H1 (cell line): ENCODE results near the gene OR6V1. TPM values are rescaled to one million over a fixed set of nuclear protein-coding genes. Genes with fewer than 3 reads are reported as not detected.

Experiments
- CTCF ChIA-PET: fragments of 300-600 bp; sonication (Branson Sonifier 250); formaldehyde crosslinking; loops from one replicate; lab custom pipeline; 2021; ENCODE audit not compliant: partially characterized antibody; lab: Charles Lee
- POLR2A ChIA-PET: fragments of 300-600 bp; sonication (Branson Sonifier 250); formaldehyde crosslinking; loops from one replicate; lab custom pipeline; 2021; ENCODE audit warnings: inconsistent platforms; ENCODE audit not compliant: partially characterized antibody; lab: Charles Lee
- DNase-seq, 2 experiments: peaks; one replicate each; pipeline versions ENCODE4 v3.0.0 to v3.0.0-alpha.2; 2010 to 2022; ENCODE audit warnings: low spot score in 2 of 2, low read depth in 1 of 2, mixed read lengths in 1 of 2
- FAIRE-seq: peaks from 2 replicates; lab custom pipeline; 2011; peaks lifted over from hg19 to GRCh38; lab: Jason Lieb, UNC
- H2AFZ ChIP-seq: 2 replicates; pipeline ENCODE4 v1.8.1; 2012; ENCODE audit warnings: low read length, inconsistent platforms
- H2AK5ac ChIP-seq: 2 replicates; pipeline ENCODE4 v1.6.1; 2013; ENCODE audit warnings: low read depth, low read length
- H2BK120ac ChIP-seq: replicated peaks from 2 replicates; pipeline ENCODE3; 2013; ENCODE audit warnings: low read depth, low read length, inconsistent platforms
- H2BK12ac ChIP-seq: 2 replicates; pipeline ENCODE4 v1.6.1; 2013; ENCODE audit warnings: low read depth, low read length
- H2BK15ac ChIP-seq: 2 replicates; pipeline ENCODE4 v1.6.1; 2013; ENCODE audit warnings: low read length
- H2BK20ac ChIP-seq: 2 replicates; pipeline ENCODE4 v1.6.1; 2013; ENCODE audit warnings: low read length
- H2BK5ac ChIP-seq: 2 replicates; pipeline ENCODE4 v1.6.1; 2013; ENCODE audit warnings: low read depth, low read length
- H3K14ac ChIP-seq: 2 replicates; pipeline ENCODE4 v1.6.1; 2013; ENCODE audit warnings: inconsistent platforms; ENCODE audit not compliant: insufficient read length
- H3K18ac ChIP-seq: 2 replicates; pipeline ENCODE4 v1.6.1; 2013; ENCODE audit warnings: low read length; ENCODE audit errors: extremely low read depth
- H3K23ac ChIP-seq: 2 replicates; pipeline ENCODE4 v1.6.1; 2013; ENCODE audit warnings: inconsistent platforms; ENCODE audit not compliant: insufficient read length
- H3K23me2 ChIP-seq: 2 replicates; pipeline ENCODE4 v1.6.1; 2013; ENCODE audit warnings: low read depth, low read length
- H3K27ac ChIP-seq: 2 replicates; pipeline ENCODE4 v1.6.1; 2011; ENCODE audit warnings: low read depth, low read length, inconsistent platforms
- H3K27me3 ChIP-seq, 4 experiments: replicated peaks in 1 of 4; 1 replicate in 1 of 4; 2 replicates in 3 of 4; pipeline versions ENCODE4 v1.6.1 to v1.8.1; 2011 to 2013; ENCODE audit warnings: low read length in 3 of 4, mild to moderate bottlenecking in 3 of 4, inconsistent platforms in 2 of 4, mixed read lengths in 2 of 4, moderate library complexity in 1 of 4; ENCODE audit not compliant: control insufficient read depth in 3 of 4, insufficient read depth in 3 of 4; ENCODE audit errors: extremely low read depth in 1 of 4
- H3K36me3 ChIP-seq, 4 experiments: 2 replicates each; pipeline versions ENCODE4 v1.6.1 to v1.8.1; 2011 to 2013; ENCODE audit warnings: mild to moderate bottlenecking in 4 of 4, low read length in 3 of 4, moderate library complexity in 2 of 4, control low read depth in 1 of 4, inconsistent platforms in 1 of 4; ENCODE audit not compliant: insufficient read depth in 4 of 4, control insufficient read depth in 2 of 4
- H3K4ac ChIP-seq: replicated peaks from 2 replicates; pipeline ENCODE3; 2013; ENCODE audit warnings: low read length, low read depth, mixed read lengths, inconsistent platforms; ENCODE audit not compliant: insufficient read length
- H3K4me1 ChIP-seq, 4 experiments: replicated peaks in 1 of 4; 1 replicate in 1 of 4; 2 replicates in 3 of 4; pipeline versions ENCODE4 v1.6.1 to v1.8.1; 2011 to 2013; ENCODE audit warnings: low read length in 3 of 4, inconsistent platforms in 2 of 4, mixed read lengths in 1 of 4; ENCODE audit not compliant: insufficient read depth in 4 of 4, control insufficient read depth in 3 of 4
- H3K4me2 ChIP-seq, 2 experiments: 2 replicates each; pipeline versions ENCODE4 v1.6.1 to v1.8.1; 2011 to 2013; ENCODE audit warnings: low read depth in 2 of 2, low read length in 2 of 2, control low read depth in 1 of 2, inconsistent platforms in 1 of 2, mild to moderate bottlenecking in 1 of 2; ENCODE audit not compliant: insufficient read depth in 1 of 2
- H3K4me3 ChIP-seq, 4 experiments: fragments of 200-600, 300-600 bp in 1 of 4; sonication (generic), shearing (Covaris generic), sonication (Bioruptor Twin) in 1 of 4; 2 replicates each; pipeline versions ENCODE4 v1.5.1 to v1.8.1; 2011 to 2016; ENCODE audit warnings: low read length in 4 of 4, low read depth in 3 of 4, control low read depth in 2 of 4, inconsistent platforms in 2 of 4, mild to moderate bottlenecking in 2 of 4, mixed read lengths in 1 of 4, moderate library complexity in 1 of 4; ENCODE audit not compliant: insufficient read depth in 2 of 4; ENCODE audit errors: extremely low read depth in 1 of 4
- H3K56ac ChIP-seq: replicated peaks from 2 replicates; pipeline ENCODE3; 2013; ENCODE audit warnings: low read depth, mild to moderate bottlenecking, mixed read lengths, low read length, inconsistent platforms; ENCODE audit not compliant: insufficient read length
- H3K79me1 ChIP-seq: 2 replicates; pipeline ENCODE4 v1.6.1; 2013; ENCODE audit warnings: low read depth, low read length, control low read depth
- H3K79me2 ChIP-seq, 2 experiments: 2 replicates each; pipeline versions ENCODE4 v1.6.1 to v1.8.1; 2012 to 2013; ENCODE audit warnings: low read length in 2 of 2, mild to moderate bottlenecking in 2 of 2, inconsistent platforms in 1 of 2; ENCODE audit not compliant: insufficient read depth in 2 of 2, control insufficient read depth in 1 of 2
- H3K9ac ChIP-seq, 4 experiments: replicated peaks in 1 of 4; 1 replicate in 1 of 4; 2 replicates in 3 of 4; pipeline versions ENCODE4 v1.6.1 to v1.8.1; 2011 to 2013; ENCODE audit warnings: low read depth in 3 of 4, low read length in 3 of 4, control low read depth in 2 of 4, mild to moderate bottlenecking in 2 of 4, moderate library complexity in 2 of 4, inconsistent platforms in 1 of 4; ENCODE audit errors: extremely low read depth in 1 of 4
- H3K9me3 ChIP-seq, 2 experiments: 2 replicates each; pipeline versions ENCODE4 v1.6.1 to v1.8.1; 2012 to 2013; ENCODE audit warnings: mild to moderate bottlenecking in 2 of 2, moderate library complexity in 2 of 2, control low read depth in 1 of 2, inconsistent platforms in 1 of 2, low read depth in 1 of 2, low read length in 1 of 2, mixed read lengths in 1 of 2; ENCODE audit not compliant: insufficient read depth in 2 of 2
- H4K20me1 ChIP-seq, 2 experiments: replicated peaks in 1 of 2; 2 replicates each; pipeline versions ENCODE3 to v1.8.1; 2011 to 2013; ENCODE audit warnings: inconsistent platforms in 2 of 2, low read length in 2 of 2, mild to moderate bottlenecking in 1 of 2; ENCODE audit not compliant: insufficient read depth in 2 of 2, control insufficient read depth in 1 of 2
- H4K5ac ChIP-seq: 2 replicates; pipeline ENCODE4 v1.6.1; 2013; ENCODE audit warnings: low read length, low read depth, mixed read lengths, inconsistent platforms; ENCODE audit not compliant: insufficient read length
- H4K8ac ChIP-seq: 2 replicates; pipeline ENCODE4 v1.8.0; 2013; ENCODE audit warnings: mild to moderate bottlenecking, moderate library complexity, low read length, inconsistent platforms; ENCODE audit not compliant: insufficient read depth; ENCODE audit errors: extremely low read depth
- H4K91ac ChIP-seq: replicated peaks from 2 replicates; pipeline ENCODE3; 2013; ENCODE audit warnings: low read length, mixed read lengths, inconsistent platforms; ENCODE audit not compliant: insufficient read length
- ASH2L ChIP-seq: fragments of 200-600, 300-600 bp; sonication (generic); IDR thresholded peaks from one replicate; pipeline ENCODE4 v1.7.1; 2017; ENCODE audit warnings: low read length
- BRCA1 ChIP-seq: IDR thresholded peaks from 2 replicates; pipeline ENCODE4 v1.6.1; 2012; ENCODE audit warnings: low read depth, low read length, improper control_type of control experiment
- GABPA ChIP-seq: IDR thresholded peaks from 2 replicates; pipeline ENCODE4 v1.6.1; 2011; ENCODE audit warnings: mild to moderate bottlenecking, low read length, moderate library complexity, borderline replicate concordance; ENCODE audit not compliant: insufficient read depth
- NRF1 ChIP-seq: IDR thresholded peaks from 2 replicates; pipeline ENCODE4 v1.6.1; 2011; ENCODE audit warnings: mild to moderate bottlenecking, low read depth, low read length, improper control_type of control experiment
- POU5F1 ChIP-seq: IDR thresholded peaks from 2 replicates; pipeline ENCODE4 v1.6.1; 2011; ENCODE audit warnings: low read depth, mild to moderate bottlenecking, low read length, moderate library complexity
- RAD21 ChIP-seq, 2 experiments: IDR thresholded peaks in 1 of 2; conservative IDR thresholded peaks in 1 of 2; 2 replicates each; pipeline ENCODE4 v1.6.1; 2011; ENCODE audit warnings: low read depth in 2 of 2, low read length in 2 of 2, improper control_type of control experiment in 1 of 2, inconsistent platforms in 1 of 2, mild to moderate bottlenecking in 1 of 2, moderate library complexity in 1 of 2
- RBBP5 ChIP-seq: IDR thresholded peaks from 2 replicates; pipeline ENCODE4 v1.7.1; 2012; ENCODE audit warnings: low read depth, mild to moderate bottlenecking, inconsistent platforms, low read length, moderate library complexity, borderline replicate concordance
- SIRT6 ChIP-seq: IDR thresholded peaks from one replicate; pipeline ENCODE4 v1.7.1; 2012; ENCODE audit warnings: low read length, inconsistent platforms
- SP2 ChIP-seq: IDR thresholded peaks from 2 replicates; pipeline ENCODE4 v1.6.1; 2012; ENCODE audit warnings: mild to moderate bottlenecking, low read length, inconsistent platforms
- SUZ12 ChIP-seq: fragments of 200-600 bp; sonication (generic); IDR thresholded peaks from 2 replicates; pipeline ENCODE4 v1.6.1; 2012; ENCODE audit warnings: mild to moderate bottlenecking, inconsistent platforms, low read length, moderate library complexity, mixed read lengths
- YY1 ChIP-seq: IDR thresholded peaks from 2 replicates; pipeline ENCODE4 v1.6.1; 2011; ENCODE audit warnings: low read depth, mild to moderate bottlenecking, low read length
- WGBS, 2 experiments: shearing (Covaris generic) in 1 of 2; methylation state at CpG; one replicate each; pipeline versions ENCODE4 v1.1.6 to v1.1.7; 2013 to 2015; ENCODE audit warnings: low lambda C conversion rate in 2 of 2, mixed read lengths in 2 of 2, inconsistent platforms in 1 of 2, low coverage in 1 of 2, missing lambda C conversion rate in 1 of 2; ENCODE audit not compliant: insufficient replicate concordance in 2 of 2, insufficient coverage in 1 of 2, insufficient read length in 1 of 2; ENCODE audit errors: extremely low coverage in 1 of 2, missing lambda C conversion rate in 1 of 2; 5-methylcytosine and 5-hydroxymethylcytosine counted together
- polyA plus RNA-seq, 7 experiments: library from polyadenylated mRNA; depleted of rRNA in 3 of 7; stranded (reverse) in 5 of 7; unstranded in 2 of 7; fragments of >200 nt in 5 of 7; fragments of 200-250 nt in 2 of 7; gene quantifications; 1 replicate in 5 of 7; 2 replicates in 1 of 7; 4 replicates in 1 of 7; pipeline versions ENCODE4 v1.2.1 to v1.2.3, GENCODE V29; 2011 to 2013; ENCODE audit warnings: missing spikeins in 2 of 7, mixed read lengths in 2 of 7
- total RNA-seq: library from RNA; stranded (reverse); fragmentation: NEBNext Ultra II Directional; extraction: Animal tissue kit (Norgen Biotek cat#: 25700); gene quantifications from 2 replicates; pipeline ENCODE4 v1.2.1, GENCODE V29; 2021
- TF ChIP-seq, protein P1 (sequence below): IDR thresholded peaks from 2 replicates; pipeline ENCODE4 v1.6.1; 2011; ENCODE audit warnings: low read depth, mild to moderate bottlenecking, low read length; ENCODE audit not compliant: insufficient read depth
- TF ChIP-seq, protein P2 (sequence below): IDR thresholded peaks from 2 replicates; pipeline ENCODE4 v1.6.1; 2012; ENCODE audit warnings: inconsistent platforms

OR6V1 gene
- total and polyA plus RNA-seq, 2 of the 8 experiments (the other 6 are each of a cell fraction or from before 2014, with no cell fraction given), result not detected

GRCh38 chr7:143012001-143012400 lies 40.1 kb upstream of the OR6V1 start:
- Histone ChIP-seq H4K20me1 (no peaks in the 10 kb centered on the region), H3K4me1 (peaks cover 0 to 3% (median 0%) of the 10 kb centered on the region in 4 experiments; a peak in 1 of 7 replicates), H3K23me2 (no peaks in the 10 kb centered on the region), H4K5ac (no peak overlapping the region), H3K56ac (no peak overlapping the region), H2AFZ (no peak overlapping the region), H3K9ac (no peak overlapping the region), H3K4me2 (no peak overlapping the region), H3K23ac (no peak overlapping the region), H3K36me3 (no peaks in the 10 kb centered on the region), H3K14ac (no peak overlapping the region), H4K91ac (no peak overlapping the region), H3K27ac (no peak overlapping the region), H3K4me3 (no peak overlapping the region), H2AK5ac (no peak overlapping the region), H4K8ac (no peak overlapping the region), H2BK120ac (no peak overlapping the region), H3K79me2 (no peaks in the 10 kb centered on the region), H3K27me3 (no peaks in the 10 kb centered on the region), H3K4ac (no peak overlapping the region), H3K9me3 (no peaks in the 10 kb centered on the region), H3K79me1 (no peaks in the 10 kb centered on the region), H2BK5ac (no peak overlapping the region), H2BK15ac (no peak overlapping the region), H3K18ac (no peak overlapping the region), H2BK20ac (no peak overlapping the region), H2BK12ac (no peak overlapping the region)
- FAIRE-seq (no peak), DNase-seq (no peak)
- POLR2A ChIA-PET, result no interaction called here
- WGBS, 2 experiments, result 96% methylated on average over 7 of the region's 7 CpGs; no CpG with 5 or more reads in 1 of the 2 experiments
- CTCF ChIA-PET, result interaction anchor here (0.5 to 19.0 kb wide), 9 partner anchors 9 to 1340 kb away, joined by 3 to 480 read pairs (median 4); partner anchors contain the start of gene TAS2R40
- TF ChIP-seq POU5F1 (no peak), ASH2L (no peak), YY1 (no peak), SP2 (no peak), SUZ12 (no peak), BRCA1 (no peak), RBBP5 (no peak), GABPA (no peak), SIRT6 (no peak), RAD21 (IDR thresholded peaks at IDR 0.05 in 1 of 2, conservative IDR thresholded peaks at IDR 0.05 in 1 of 2; ENCODE audit: low read depth in 2 of 2, low read length in 2 of 2) (no peak), NRF1 (no peak)
- TF ChIP-seq, protein P1, sequence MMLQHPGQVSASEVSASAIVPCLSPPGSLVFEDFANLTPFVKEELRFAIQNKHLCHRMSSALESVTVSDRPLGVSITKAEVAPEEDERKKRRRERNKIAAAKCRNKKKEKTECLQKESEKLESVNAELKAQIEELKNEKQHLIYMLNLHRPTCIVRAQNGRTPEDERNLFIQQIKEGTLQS, result no peak
- TF ChIP-seq, protein P2, sequence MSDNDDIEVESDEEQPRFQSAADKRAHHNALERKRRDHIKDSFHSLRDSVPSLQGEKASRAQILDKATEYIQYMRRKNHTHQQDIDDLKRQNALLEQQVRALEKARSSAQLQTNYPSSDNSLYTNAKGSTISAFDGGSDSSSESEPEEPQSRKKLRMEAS, result no peak
